HepG2 (cell line): ENCODE results near the gene B4GALT3. TPM values are rescaled to one million over a fixed set of nuclear protein-coding genes. Genes with fewer than 3 reads are reported as not detected.

Experiments used
- ATF7-NPFF ChIP-seq: sonication (generic); formaldehyde crosslinking; IDR thresholded peaks from 2 replicates; pipeline ENCODE4 v1.8.1; 2023; ENCODE audit warnings: mild to moderate bottlenecking, low read depth, missing genetic modification reagents, moderate library complexity
- CENPT ChIP-seq: sonication (generic); formaldehyde crosslinking; IDR thresholded peaks from 2 replicates; pipeline ENCODE4 v1.8.0; 2022; ENCODE audit warnings: low read depth, mild to moderate bottlenecking, moderate library complexity, missing genetic modification reagents
- FOXJ3 ChIP-seq: sonication (generic); formaldehyde crosslinking; IDR thresholded peaks from 2 replicates; pipeline ENCODE4 v1.4.0; 2020; ENCODE audit warnings: missing genetic modification reagents, mild to moderate bottlenecking, borderline replicate concordance
- HDAC1 ChIP-seq: sonication (generic); formaldehyde crosslinking; IDR thresholded peaks from 2 replicates; pipeline ENCODE4 v1.5.1; 2020; ENCODE audit warnings: mild to moderate bottlenecking, missing genetic modification reagents
- HNF4A ChIP-seq: sonication (generic); formaldehyde crosslinking; IDR thresholded peaks from 2 replicates; pipeline ENCODE4 v1.4.0; 2020; ENCODE audit warnings: missing genetic modification reagents
- ISL2 ChIP-seq: sonication (generic); formaldehyde crosslinking; IDR thresholded peaks from 2 replicates; pipeline ENCODE4 v1.5.0; 2020; ENCODE audit warnings: missing genetic modification reagents
- MTA3 ChIP-seq: sonication (generic); formaldehyde crosslinking; IDR thresholded peaks from 2 replicates; pipeline ENCODE4 v1.4.0; 2020; ENCODE audit warnings: missing genetic modification reagents
- NFYC ChIP-seq: IDR thresholded peaks from 2 replicates; pipeline ENCODE4 v1.6.1; 2016; ENCODE audit warnings: missing genetic modification reagents, missing compliant biosample characterization
- PRDM4 ChIP-seq: sonication (generic); formaldehyde crosslinking; IDR thresholded peaks from 2 replicates; pipeline ENCODE4 v1.9.0; 2021; ENCODE audit warnings: missing genetic modification reagents, borderline replicate concordance
- RCOR2 ChIP-seq: IDR thresholded peaks from 2 replicates; pipeline ENCODE4 v1.6.1; 2016; ENCODE audit warnings: missing biosample characterization, missing genetic modification reagents
- U2AF1 ChIP-seq: fragments of 200-400 bp; formaldehyde crosslinking; optimal IDR thresholded peaks from 2 replicates; pipeline ENCODE3; 2017; ENCODE audit warnings: mild to moderate bottlenecking, low read depth, low read length
- ZNF230 ChIP-seq: sonication (generic); formaldehyde crosslinking; IDR thresholded peaks from 2 replicates; pipeline ENCODE4 v1.4.0; 2020; ENCODE audit warnings: mild to moderate bottlenecking, missing genetic modification reagents
- ZNF264 ChIP-seq: sonication (generic); formaldehyde crosslinking; IDR thresholded peaks from 2 replicates; pipeline ENCODE4 v1.4.0; 2020; ENCODE audit warnings: missing genetic modification reagents
- ZNF3 ChIP-seq: IDR thresholded peaks from 2 replicates; pipeline ENCODE4 v1.7.0; 2017; ENCODE audit warnings: inconsistent platforms
- ZNF720 ChIP-seq: sonication (generic); formaldehyde crosslinking; IDR thresholded peaks from 2 replicates; pipeline ENCODE4 v1.4.0; 2020; ENCODE audit warnings: missing genetic modification reagents
- ZNF788 ChIP-seq: sonication (generic); formaldehyde crosslinking; IDR thresholded peaks from 2 replicates; pipeline ENCODE4 v1.5.0; 2020; ENCODE audit warnings: mild to moderate bottlenecking, missing genetic modification reagents, borderline replicate concordance
- ZNF850 ChIP-seq: sonication (generic); formaldehyde crosslinking; conservative IDR thresholded peaks from 2 replicates; pipeline ENCODE4 v1.9.0; 2021; ENCODE audit warnings: mild to moderate bottlenecking, missing genetic modification reagents
- ZNF891 ChIP-seq: sonication (generic); formaldehyde crosslinking; IDR thresholded peaks from 2 replicates; pipeline ENCODE4 v1.5.0; 2020; ENCODE audit warnings: mild to moderate bottlenecking, missing genetic modification reagents
- ZZZ3 ChIP-seq: sonication (generic); formaldehyde crosslinking; IDR thresholded peaks from 2 replicates; pipeline ENCODE4 v1.4.0; 2020; ENCODE audit warnings: missing genetic modification reagents, mild to moderate bottlenecking, borderline replicate concordance
- polyA plus RNA-seq, 8 experiments: library from polyadenylated mRNA; depleted of rRNA in 3 of 8; stranded (reverse) in 7 of 8; unstranded in 1 of 8; fragments of >200 nt; fragmentation: Illumina TruSeq in 4 of 8; extraction: Trizol in 4 of 8; gene quantifications; 2 replicates each; pipeline versions ENCODE4 v1.2.1 to v1.2.3, GENCODE V29; 2011 to 2016; ENCODE audit warnings: low read depth in 4 of 8, missing spikeins in 1 of 8, mixed read lengths in 1 of 8; ENCODE audit not compliant: insufficient read depth in 1 of 8
- total RNA-seq, 5 experiments: library from RNA; depleted of rRNA; stranded (reverse); fragments of >200 nt; fragmentation: Illumina TruSeq; extraction: Trizol; gene quantifications; 2 replicates each; pipeline ENCODE4 v1.2.3, GENCODE V29; 2016; ENCODE audit warnings: low read depth in 1 of 5
- TF ChIP-seq, protein P1 (sequence below): IDR thresholded peaks from 2 replicates; pipeline ENCODE4 v1.6.1; 2012; ENCODE audit warnings: low read length, improper control_type of control experiment
- TF ChIP-seq, protein P2 (sequence below): sonication (generic); formaldehyde crosslinking; IDR thresholded peaks from 2 replicates; pipeline ENCODE4 v1.4.0; 2020; ENCODE audit warnings: mild to moderate bottlenecking, missing genetic modification reagents
- TF ChIP-seq, protein P3 (sequence below): sonication (generic); formaldehyde crosslinking; conservative IDR thresholded peaks from 2 replicates; pipeline ENCODE4 v1.8.0; 2022; ENCODE audit warnings: missing genetic modification reagents

Gene B4GALT3
- total and polyA plus RNA-seq, 2 of the 13 experiments (the other 11 are each of a cell fraction or from before 2014, with no cell fraction given): 35.6 to 40.4 TPM

DNA sequence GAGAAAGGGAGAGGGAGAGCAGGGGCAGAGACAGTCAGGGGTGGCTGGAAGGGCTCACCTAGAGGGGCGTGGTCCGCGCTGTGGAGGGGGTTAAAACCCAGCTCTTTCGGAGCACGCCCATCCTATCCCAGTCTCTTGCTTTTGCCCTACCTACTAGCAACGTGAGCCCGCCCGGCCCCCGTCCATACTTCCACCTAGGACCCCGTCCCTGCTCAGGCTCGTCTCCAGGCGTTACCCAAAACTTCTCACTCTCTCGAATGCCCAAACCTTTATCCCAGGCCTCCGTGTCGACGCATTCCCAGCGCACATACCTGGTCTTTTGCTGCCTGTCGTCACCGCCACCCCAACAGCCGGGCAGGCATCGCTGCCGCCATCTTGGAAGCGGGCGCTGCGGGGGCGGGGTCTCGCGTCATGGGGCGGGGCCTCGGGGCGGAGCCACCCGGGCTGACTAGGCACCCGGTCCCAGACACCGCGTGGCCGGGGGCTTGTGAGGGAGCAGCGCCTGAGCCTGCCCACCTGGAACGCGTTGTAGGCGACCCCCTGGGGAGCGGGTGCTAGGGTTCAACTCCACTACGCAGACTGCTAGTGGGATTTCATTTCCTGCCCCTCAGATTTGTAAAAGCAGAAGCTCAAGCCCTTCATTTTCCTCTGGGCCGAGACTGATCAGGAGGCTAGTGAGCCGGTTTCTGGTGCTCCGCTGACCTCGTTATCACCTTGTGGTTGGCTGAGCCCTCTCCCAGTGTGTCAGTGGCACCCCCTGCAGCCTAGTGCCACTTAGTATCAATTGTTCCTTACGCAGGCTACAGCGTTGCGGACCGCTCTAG, at the start of gene B4GALT3 (continued):
- TF ChIP-seq, protein P1, sequence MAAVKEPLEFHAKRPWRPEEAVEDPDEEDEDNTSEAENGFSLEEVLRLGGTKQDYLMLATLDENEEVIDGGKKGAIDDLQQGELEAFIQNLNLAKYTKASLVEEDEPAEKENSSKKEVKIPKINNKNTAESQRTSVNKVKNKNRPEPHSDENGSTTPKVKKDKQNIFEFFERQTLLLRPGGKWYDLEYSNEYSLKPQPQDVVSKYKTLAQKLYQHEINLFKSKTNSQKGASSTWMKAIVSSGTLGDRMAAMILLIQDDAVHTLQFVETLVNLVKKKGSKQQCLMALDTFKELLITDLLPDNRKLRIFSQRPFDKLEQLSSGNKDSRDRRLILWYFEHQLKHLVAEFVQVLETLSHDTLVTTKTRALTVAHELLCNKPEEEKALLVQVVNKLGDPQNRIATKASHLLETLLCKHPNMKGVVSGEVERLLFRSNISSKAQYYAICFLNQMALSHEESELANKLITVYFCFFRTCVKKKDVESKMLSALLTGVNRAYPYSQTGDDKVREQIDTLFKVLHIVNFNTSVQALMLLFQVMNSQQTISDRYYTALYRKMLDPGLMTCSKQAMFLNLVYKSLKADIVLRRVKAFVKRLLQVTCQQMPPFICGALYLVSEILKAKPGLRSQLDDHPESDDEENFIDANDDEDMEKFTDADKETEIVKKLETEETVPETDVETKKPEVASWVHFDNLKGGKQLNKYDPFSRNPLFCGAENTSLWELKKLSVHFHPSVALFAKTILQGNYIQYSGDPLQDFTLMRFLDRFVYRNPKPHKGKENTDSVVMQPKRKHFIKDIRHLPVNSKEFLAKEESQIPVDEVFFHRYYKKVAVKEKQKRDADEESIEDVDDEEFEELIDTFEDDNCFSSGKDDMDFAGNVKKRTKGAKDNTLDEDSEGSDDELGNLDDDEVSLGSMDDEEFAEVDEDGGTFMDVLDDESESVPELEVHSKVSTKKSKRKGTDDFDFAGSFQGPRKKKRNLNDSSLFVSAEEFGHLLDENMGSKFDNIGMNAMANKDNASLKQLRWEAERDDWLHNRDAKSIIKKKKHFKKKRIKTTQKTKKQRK: no peak
- TF ChIP-seq ZNF850 (CRISPR knock-in tag): no peak
- peak; percentile 86; the same call in 1 of the 2 replicates for TF ChIP-seq ZNF891 (CRISPR knock-in tag)
- 0 out of 2 replicates have a peak, but pooled peaks have one; percentile 31 for TF ChIP-seq ISL2 (CRISPR knock-in tag)
- peak; percentile 99 for TF ChIP-seq ZNF264 (CRISPR knock-in tag)
- TF ChIP-seq HDAC1 (CRISPR knock-in tag): peak; percentile 90
- TF ChIP-seq, protein P2, sequence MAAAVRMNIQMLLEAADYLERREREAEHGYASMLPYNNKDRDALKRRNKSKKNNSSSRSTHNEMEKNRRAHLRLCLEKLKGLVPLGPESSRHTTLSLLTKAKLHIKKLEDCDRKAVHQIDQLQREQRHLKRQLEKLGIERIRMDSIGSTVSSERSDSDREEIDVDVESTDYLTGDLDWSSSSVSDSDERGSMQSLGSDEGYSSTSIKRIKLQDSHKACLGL (CRISPR knock-in tag): peak; percentile 96
- TF ChIP-seq HNF4A (CRISPR knock-in tag): no peak; the same call in 1 of the 2 replicates
- TF ChIP-seq ZZZ3 (CRISPR knock-in tag): peak; percentile 87
- peak; percentile 36; the same call in 1 of the 2 replicates for TF ChIP-seq ATF7-NPFF (CRISPR knock-in tag)
- peak; percentile 86; the same call in 1 of the 2 replicates for TF ChIP-seq ZNF720
- no peak for TF ChIP-seq ZNF788
- TF ChIP-seq ZNF230 (CRISPR knock-in tag): peak; percentile 89
- peak; percentile 64 for TF ChIP-seq U2AF1
- TF ChIP-seq ZNF3 (CRISPR knock-in tag): no peak
- no peak for TF ChIP-seq MTA3 (CRISPR knock-in tag)
- TF ChIP-seq, protein P3, sequence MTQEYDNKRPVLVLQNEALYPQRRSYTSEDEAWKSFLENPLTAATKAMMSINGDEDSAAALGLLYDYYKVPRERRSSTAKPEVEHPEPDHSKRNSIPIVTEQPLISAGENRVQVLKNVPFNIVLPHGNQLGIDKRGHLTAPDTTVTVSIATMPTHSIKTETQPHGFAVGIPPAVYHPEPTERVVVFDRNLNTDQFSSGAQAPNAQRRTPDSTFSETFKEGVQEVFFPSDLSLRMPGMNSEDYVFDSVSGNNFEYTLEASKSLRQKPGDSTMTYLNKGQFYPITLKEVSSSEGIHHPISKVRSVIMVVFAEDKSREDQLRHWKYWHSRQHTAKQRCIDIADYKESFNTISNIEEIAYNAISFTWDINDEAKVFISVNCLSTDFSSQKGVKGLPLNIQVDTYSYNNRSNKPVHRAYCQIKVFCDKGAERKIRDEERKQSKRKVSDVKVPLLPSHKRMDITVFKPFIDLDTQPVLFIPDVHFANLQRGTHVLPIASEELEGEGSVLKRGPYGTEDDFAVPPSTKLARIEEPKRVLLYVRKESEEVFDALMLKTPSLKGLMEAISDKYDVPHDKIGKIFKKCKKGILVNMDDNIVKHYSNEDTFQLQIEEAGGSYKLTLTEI (CRISPR knock-in tag): no peak
- no peak for TF ChIP-seq FOXJ3
- no peak for TF ChIP-seq PRDM4 (CRISPR knock-in tag)
- TF ChIP-seq CENPT (CRISPR knock-in tag): no peak
- no peak for TF ChIP-seq NFYC (CRISPR knock-in tag)
- TF ChIP-seq RCOR2 (CRISPR knock-in tag): no peak
